GM12801 (cell line): ENCODE results near the gene BMX.

ENCODE experiments used
- TF ChIP-seq, protein P1 (sequence below): IDR thresholded peaks from one replicate; pipeline ENCODE4 v1.5.1; 2011; ENCODE audit warnings: control low read depth; ENCODE audit not compliant: insufficient read length; ENCODE audit errors: extremely low read depth

The BMX gene

DNA sequence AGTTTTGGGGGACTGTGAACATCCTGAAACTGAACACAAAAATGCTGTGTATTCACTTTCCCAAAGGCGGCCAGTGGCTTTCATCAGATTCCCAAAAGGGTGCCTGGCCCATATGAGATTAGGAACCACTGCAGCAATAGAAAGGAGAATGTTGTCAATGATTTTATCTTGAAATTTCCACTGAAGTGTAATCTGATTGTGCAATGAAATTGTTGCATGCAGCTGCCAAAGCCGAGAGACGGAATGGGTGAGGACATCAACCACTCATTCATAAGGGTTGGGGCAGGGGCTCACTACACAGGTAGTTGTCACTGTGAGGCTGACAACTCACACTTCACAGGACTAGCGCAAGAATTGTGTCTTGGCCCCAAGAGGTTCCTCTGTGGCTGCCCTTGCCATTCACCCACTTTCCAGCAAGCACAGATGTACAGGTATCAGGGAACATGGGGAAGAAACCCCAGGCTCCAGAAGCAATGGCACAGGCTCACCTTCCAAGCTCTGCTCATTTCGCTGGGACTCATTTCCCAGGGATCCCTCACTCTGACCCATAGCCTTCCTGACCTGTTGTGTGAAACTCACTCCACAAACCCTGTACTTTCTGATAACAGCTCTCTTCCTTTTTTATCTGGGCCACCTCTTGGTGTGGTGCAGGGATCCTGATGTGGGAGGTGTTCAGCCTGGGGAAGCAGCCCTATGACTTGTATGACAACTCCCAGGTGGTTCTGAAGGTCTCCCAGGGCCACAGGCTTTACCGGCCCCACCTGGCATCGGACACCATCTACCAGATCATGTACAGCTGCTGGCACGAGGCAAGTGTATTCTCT, 48.8 kb downstream of the BMX start:
- TF ChIP-seq, protein P1, sequence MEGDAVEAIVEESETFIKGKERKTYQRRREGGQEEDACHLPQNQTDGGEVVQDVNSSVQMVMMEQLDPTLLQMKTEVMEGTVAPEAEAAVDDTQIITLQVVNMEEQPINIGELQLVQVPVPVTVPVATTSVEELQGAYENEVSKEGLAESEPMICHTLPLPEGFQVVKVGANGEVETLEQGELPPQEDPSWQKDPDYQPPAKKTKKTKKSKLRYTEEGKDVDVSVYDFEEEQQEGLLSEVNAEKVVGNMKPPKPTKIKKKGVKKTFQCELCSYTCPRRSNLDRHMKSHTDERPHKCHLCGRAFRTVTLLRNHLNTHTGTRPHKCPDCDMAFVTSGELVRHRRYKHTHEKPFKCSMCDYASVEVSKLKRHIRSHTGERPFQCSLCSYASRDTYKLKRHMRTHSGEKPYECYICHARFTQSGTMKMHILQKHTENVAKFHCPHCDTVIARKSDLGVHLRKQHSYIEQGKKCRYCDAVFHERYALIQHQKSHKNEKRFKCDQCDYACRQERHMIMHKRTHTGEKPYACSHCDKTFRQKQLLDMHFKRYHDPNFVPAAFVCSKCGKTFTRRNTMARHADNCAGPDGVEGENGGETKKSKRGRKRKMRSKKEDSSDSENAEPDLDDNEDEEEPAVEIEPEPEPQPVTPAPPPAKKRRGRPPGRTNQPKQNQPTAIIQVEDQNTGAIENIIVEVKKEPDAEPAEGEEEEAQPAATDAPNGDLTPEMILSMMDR: no peak

DNA sequence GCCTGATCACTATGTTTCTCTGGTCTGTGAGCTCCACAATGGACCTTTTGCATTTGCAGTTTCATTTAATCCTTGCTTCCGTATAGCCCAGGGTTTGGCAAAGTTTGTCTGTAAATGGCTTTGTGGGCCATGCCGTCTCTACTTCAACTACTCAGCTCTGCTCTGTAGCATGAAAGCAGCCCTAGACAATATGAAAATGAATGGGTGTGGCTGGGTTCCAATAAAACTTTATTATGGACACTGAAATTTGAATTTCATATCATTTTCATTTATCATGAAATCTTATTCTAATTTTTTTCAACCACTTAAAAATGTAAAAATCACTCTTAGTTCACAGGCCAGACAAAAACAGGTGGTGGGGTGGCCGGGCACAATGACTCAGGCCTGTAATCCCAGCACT, 58.6 kb downstream of the BMX start:
- TF ChIP-seq, protein P1: no peak

DNA sequence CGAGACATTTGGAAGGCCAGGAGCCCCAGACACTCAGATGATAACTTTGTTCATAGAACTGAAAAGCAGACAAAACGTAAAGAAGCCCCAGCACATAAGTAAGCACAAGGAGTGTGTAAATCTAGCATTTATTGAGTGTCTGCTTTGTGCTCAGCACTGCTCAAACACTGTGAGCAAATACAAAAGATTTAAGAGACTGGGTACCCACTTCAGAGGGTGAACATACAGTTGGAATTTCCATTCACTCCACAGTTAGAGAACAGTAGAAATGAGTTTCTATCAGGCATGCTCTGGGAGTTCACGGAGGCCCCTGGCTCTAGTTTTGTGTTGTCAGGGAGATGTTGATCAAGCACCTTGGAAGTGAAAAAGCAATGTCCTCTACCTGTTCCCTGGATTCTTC, 60.3 kb downstream of the BMX start:
- TF ChIP-seq, protein P1: no peak

DNA sequence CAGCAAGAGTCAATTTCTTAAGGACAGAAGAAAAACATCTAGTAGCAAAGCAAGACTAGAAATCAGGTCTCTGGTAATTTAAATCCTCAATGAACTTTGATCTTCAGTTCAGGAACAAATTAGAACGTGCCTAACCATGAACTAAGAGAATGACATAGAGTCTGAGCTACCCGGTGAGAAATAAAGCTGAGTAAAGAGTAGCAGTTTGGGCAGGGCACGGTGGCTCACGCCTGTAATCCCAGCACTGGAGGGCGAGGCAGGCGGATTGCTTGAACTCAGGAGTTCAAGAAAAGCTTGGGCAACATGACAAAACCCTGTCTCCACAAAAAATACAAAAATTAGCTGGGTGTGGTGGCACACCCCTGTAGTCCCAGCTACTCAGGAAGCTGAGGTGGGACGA, 62.4 kb downstream of the BMX start:
- TF ChIP-seq, protein P1: no peak

DNA sequence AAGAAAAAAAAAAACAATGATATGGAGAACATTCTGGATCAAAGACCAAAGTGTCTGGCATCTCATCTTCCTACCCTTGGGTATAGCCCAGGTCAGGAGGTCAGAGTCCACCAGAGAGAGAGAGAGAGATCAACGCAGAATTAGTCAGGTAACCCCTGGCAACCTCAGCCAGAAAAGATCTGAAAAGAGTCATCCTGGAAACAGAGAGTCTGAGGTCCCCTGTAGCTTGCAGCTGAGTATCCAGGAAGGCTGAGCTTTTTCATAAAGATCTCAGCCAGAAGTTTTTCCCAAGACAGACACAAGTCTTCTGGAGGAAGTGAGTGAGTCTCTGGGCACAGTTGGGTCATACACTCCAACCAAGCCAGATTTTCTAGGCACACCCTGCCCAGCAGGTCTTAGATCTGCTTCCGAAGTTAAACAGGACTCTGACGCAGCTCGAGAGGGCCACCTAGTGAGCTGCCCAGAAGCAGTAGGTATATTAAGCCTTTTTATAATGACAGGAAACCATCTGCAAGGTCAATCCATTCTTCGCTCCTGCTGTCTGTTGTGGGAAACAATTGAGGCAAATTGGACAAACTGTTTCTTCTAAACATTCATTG, 64.5 kb downstream of the BMX start:
- TF ChIP-seq, protein P1: no peak

DNA sequence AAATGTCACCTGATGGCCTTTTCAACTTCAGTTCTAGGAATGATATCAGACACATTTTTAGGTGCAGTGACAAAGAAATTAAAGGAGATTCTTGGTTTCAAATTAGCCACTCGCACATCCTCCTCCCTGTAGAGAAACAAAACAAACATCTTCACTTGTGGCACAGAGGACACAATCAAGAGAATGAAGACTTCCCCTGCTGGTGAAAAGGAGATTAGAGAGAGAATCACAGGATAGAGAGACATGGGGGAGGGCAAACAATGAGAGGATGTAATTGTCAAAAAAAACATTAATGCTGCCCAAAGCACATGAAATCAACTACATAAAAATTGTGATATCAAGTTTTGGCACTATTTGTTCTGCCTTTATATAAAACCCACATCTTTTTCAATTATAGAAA, 65.6 kb downstream of the BMX start:
- TF ChIP-seq, protein P1: no peak

DNA sequence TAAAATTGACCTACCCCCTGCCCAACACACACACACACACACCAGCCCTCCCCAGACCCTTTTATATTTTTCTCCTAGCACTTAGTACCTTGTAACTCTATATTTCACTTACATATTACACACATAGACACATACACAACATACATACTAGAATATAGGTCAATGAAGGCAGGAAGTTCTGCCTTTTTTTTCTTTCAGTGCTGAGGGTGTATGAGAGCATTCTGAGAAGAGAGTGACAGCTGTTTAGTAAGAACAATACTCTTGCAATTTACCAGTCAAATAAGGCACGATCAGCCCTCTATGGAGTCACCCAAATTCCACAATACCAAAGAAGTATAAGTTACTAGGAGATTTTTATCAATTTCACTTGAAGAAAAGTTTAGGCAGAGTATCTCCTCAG, 66.7 kb downstream of the BMX start:
- TF ChIP-seq, protein P1: no peak
